Left colon (tissue), 2 donors: ENCODE results near the gene MME. TPM values are rescaled to one million over a fixed set of nuclear protein-coding genes. Genes with fewer than 3 reads are reported as not detected.
"Not testable (repeated sequence)": the region's sequence is repeated elsewhere in the genome, so short reads cannot be mapped to it uniquely, and the experiment has no call there.

Experiments
- ATAC-seq: fragments of 200-7000 bp; cut with Tn5 transposase; one replicate; pipeline ENCODE4 v1.9.1; 2020; ENCODE audit warnings: mild to moderate bottlenecking, moderate library complexity
- DNase-seq, 2 donors: peaks; one replicate each; pipeline ENCODE4 v3.0.0-alpha.2; 2020
- intact Hi-C, 2 donors: fragments of 100-400 bp; cut with DNase I in 1 of 2; cut with micrococcal nuclease in 1 of 2; formaldehyde crosslinking; loops; one replicate each; pipeline versions ENCODE4 v1.11.2 to v1.14.0; 2022; cut with DNase I, micrococcal nuclease
- total RNA-seq, 2 donors: library from RNA; stranded (reverse); fragmentation: NEBNext Ultra II Directional; extraction: Animal tissue kit (Norgen Biotek cat#: 25700); gene quantifications; one replicate each; pipeline ENCODE4 v1.2.1, GENCODE V29; 2021
- donor health status: DM: no; HTN: no; CAD: no.
- donor health status: DM: yes; HTN: yes; CAD: no.

The MME gene
- total RNA-seq, 2 donors from 2014 or later: 1.1 to 1.8 TPM

- no peak for ATAC-seq
- intact Hi-C loops: no loop called here
- DNase-seq: no peak
These were observed 102.3 kb downstream of the MME start for GRCh38 chr3:155182467-155182866.

- intact Hi-C loops: no loop called here
- DNase-seq: no peak
- ATAC-seq: no peak
These were observed 103.9 kb downstream of the MME start for GRCh38 chr3:155184011-155184410.

- intact Hi-C loops: no loop called here
- ATAC-seq (no peak), DNase-seq (no peak)
These were observed 105.5 kb downstream of the MME start for GRCh38 chr3:155185631-155186071.

- intact Hi-C loops: no loop called here
- DNase-seq (no peak), ATAC-seq (no peak)
These were observed 107.9 kb downstream of the MME start for GRCh38 chr3:155188031-155188430.

GRCh38 chr3:155189478-155189877 is 109.4 kb downstream of the MME start:
- DNase-seq: no peak
- intact Hi-C loops: no loop called here
- no peak for ATAC-seq

- DNase-seq (no peak), ATAC-seq (no peak)
- intact Hi-C loops: no loop called here
These were observed 110.6 kb downstream of the MME start for GRCh38 chr3:155190691-155191090.

- no peak for ATAC-seq
- intact Hi-C loops: no loop called here
- DNase-seq: no peak
These were observed 113.0 kb downstream of the MME start for GRCh38 chr3:155192957-155193746.

GRCh38 chr3:155193868-155194267 is 113.7 kb downstream of the MME start:
- intact Hi-C loops: no loop called here
- DNase-seq: no peak
- no peak for ATAC-seq

- DNase-seq (no peak), ATAC-seq (no peak)
- intact Hi-C loops: no loop called here
These were observed 115.1 kb downstream of the MME start for GRCh38 chr3:155194973-155195957.

GRCh38 chr3:155196131-155197021 is 116.3 kb downstream of the MME start:
- ATAC-seq: no peak
- no peak for DNase-seq
- intact Hi-C loops: no loop called here

- ATAC-seq (no peak), DNase-seq (no peak)
- intact Hi-C loops: no loop called here
These were observed 117.7 kb downstream of the MME start for GRCh38 chr3:155197786-155198185.

- DNase-seq (no peak), ATAC-seq (no peak)
- intact Hi-C loops: no loop called here
These were observed 122.5 kb downstream of the MME start for GRCh38 chr3:155202626-155203025.

GRCh38 chr3:155204851-155205250 is 124.7 kb downstream of the MME start:
- no peak for DNase-seq
- intact Hi-C loops: no loop called here
- ATAC-seq: no peak

- ATAC-seq (no peak), DNase-seq (no peak)
- intact Hi-C loops: no loop called here
These were observed 128.2 kb downstream of the MME start for GRCh38 chr3:155208183-155208800.

GRCh38 chr3:155210736-155211135 is 130.6 kb downstream of the MME start:
- DNase-seq (no peak), ATAC-seq (no peak)
- intact Hi-C loops: no loop called here

GRCh38 chr3:155211266-155211665 is 131.1 kb downstream of the MME start:
- intact Hi-C loops: no loop called here
- DNase-seq (no peak), ATAC-seq (peak; percentile 37)

GRCh38 chr3:155211940-155212339 is 131.8 kb downstream of the MME start:
- ATAC-seq (peak; percentile 55), DNase-seq (no peak)
- intact Hi-C loops: no loop called here

- ATAC-seq, intact Hi-C loops, DNase-seq: not testable (repeated sequence)
These were observed 135.9 kb downstream of the MME start for GRCh38 chr3:155216007-155216406.
